ENCODE measurements around the gene CTCFL.

CTCFL gene

DNA sequence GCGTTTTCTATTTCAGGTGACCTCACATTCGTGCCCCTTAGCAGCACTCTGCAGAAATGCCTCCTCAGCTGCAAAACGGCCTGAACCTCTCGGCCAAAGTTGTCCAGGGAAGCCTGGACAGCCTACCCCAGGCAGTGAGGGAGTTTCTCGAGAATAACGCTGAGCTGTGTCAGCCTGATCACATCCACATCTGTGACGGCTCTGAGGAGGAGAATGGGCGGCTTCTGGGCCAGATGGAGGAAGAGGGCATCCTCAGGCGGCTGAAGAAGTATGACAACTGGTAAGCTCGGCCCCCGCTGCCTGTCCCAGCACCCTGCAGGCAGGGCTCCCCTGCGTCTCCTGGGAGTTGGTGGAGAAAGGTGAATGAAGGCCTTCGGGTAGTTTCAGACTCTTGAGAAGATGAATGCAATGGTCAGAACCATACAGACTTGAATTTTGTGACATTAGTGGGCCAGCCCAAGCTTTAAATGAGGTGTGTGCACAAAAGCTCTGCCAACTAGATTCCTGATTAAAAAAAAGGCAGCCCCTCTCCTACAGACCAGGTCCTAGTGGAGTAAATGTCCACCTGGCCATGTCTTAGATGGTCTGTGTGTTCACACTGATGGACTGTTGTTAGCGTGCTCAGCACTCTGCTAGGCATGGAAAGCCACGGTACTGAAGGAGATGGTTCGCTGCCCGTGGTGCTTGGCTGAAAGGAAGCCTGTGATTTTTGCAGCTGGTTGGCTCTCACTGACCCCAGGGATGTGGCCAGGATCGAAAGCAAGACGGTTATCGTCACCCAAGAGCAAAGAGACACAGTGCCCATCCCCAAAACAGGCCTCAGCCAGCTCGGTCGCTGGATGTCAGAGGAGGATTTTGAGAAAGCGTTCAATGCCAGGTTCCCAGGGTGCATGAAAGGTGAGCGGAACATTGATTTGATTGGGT lies 36.7 kb upstream of the CTCFL start:
- TF ChIP-seq, protein P1, sequence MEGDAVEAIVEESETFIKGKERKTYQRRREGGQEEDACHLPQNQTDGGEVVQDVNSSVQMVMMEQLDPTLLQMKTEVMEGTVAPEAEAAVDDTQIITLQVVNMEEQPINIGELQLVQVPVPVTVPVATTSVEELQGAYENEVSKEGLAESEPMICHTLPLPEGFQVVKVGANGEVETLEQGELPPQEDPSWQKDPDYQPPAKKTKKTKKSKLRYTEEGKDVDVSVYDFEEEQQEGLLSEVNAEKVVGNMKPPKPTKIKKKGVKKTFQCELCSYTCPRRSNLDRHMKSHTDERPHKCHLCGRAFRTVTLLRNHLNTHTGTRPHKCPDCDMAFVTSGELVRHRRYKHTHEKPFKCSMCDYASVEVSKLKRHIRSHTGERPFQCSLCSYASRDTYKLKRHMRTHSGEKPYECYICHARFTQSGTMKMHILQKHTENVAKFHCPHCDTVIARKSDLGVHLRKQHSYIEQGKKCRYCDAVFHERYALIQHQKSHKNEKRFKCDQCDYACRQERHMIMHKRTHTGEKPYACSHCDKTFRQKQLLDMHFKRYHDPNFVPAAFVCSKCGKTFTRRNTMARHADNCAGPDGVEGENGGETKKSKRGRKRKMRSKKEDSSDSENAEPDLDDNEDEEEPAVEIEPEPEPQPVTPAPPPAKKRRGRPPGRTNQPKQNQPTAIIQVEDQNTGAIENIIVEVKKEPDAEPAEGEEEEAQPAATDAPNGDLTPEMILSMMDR (IDR thresholded peaks at IDR 0.05; ENCODE audit: borderline replicate concordance, extremely low read depth, low read length, poor library complexity, severe bottlenecking): no peak
- Histone ChIP-seq H2AFZ (ENCODE audit: low read depth, low read length) (no peak overlapping the region), H3K4me3 (ENCODE audit: low read depth in 1 of 2, low read length in 2 of 2) (no peak overlapping the region), H3K27ac (ENCODE audit: low read length) (no peak overlapping the region), H3K4me1 (ENCODE audit: insufficient read depth, low read length) (no peaks in the 10 kb centered on the region), H3K79me2 (ENCODE audit: insufficient read depth, low read length) (no peaks in the 10 kb centered on the region), H3K4me2 (ENCODE audit: insufficient read depth, low read length) (no peak overlapping the region), H3K9ac (ENCODE audit: low read depth, low read length) (no peak overlapping the region), H3K27me3 (ENCODE audit: insufficient read depth, low read length, poor library complexity) (peaks cover 20% of the 10 kb centered on the region), H3K36me3 (ENCODE audit: insufficient read depth, low read length) (no peaks in the 10 kb centered on the region), H4K20me1 (ENCODE audit: insufficient read depth, low read length) (no peaks in the 10 kb centered on the region), H3K9me3 (ENCODE audit: insufficient read depth, low read length, severe bottlenecking) (no peaks in the 10 kb centered on the region)
- ATAC-seq (ENCODE audit: insufficient read depth, low read depth) (no peak), DNase-seq (no peak)

DNA sequence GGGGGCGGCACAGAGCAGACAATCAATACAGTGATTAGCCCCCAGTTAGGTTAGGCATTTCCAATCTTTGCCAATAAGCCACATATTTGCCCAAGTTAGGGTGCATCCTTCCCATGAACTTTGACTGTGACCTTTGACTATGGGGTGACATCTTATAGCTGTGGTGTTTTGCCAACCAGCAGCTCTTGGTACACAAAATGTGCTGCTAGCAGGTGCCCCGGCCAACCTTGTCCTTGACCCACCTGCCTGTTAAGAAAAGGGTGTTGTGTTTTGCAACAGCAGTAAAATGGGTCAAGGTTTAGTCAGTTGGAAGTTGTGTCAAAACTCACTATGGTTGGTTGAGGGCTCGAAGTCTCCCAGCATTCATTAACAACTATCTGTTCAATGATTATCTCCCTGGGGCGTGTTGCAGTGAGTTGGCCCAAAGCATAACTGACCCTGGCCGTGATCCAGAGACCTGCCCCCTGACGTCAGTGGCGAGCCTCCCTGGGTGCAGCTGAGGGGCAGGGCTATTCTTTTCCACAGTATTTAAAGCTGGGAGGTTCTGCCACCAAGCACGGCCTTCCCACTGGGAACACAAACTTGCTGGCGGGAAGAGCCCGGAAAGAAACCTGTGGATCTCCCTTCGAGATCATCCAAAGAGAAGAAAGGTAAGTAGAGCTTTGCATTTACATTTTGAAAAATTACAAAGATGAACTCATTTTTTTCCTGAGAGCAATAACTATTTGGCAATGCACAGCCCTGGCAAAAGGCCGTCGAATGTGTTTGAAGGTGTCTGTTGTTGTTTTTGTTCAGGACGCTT lies 35.8 kb upstream of the CTCFL start, which contains the start of gene PCK1:
PCK1 (plus strand) TSS at position 557 of the 802 bp plus-strand sequence. CDS start 302 bp downstream, outside the sequence.
- DNase-seq: no peak

DNA sequence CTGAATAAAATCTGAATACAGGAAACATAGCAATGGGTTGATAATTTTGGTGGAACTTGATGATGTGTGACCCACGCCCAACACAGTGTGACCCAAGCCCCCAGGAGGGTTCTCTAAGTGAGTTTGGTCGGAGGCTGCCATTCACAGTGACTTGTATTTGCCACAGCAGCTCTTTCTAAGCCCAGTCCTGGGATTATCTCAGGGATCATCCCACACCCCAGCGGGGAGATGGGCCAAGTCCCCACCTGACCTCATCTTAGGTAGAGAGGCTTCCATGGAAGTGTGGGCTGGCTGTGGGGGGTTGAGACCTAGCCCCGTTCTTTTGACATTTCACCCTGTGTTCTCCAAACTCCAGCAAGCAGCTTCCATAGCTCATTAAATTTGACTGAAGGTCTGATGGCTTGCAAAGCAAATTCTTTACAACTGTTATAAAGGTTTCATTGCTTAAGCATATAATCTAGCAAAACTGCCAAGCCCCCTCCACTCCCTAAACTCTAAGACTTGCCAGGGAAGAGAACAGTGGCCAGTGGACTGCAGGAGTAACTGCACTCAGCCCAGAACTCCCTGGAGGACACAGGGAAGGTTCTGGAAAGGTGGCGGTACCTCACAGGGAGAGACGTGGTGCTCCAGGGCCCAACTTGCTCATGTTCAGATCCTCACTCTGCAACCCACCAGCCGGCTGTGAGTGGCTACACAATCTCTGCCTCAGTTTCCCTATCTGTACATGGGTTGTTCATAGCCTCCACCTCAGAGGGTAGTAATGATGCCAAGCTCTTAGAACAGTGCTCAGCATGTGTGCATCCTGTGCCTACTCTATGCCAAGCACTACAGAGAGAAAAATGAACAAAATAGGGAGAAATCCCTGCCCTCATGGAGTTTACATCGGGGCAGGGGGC lies 35.0 kb upstream of the CTCFL start:
- no peaks in the 10 kb centered on the region for H3K9me3 ChIP-seq (ENCODE audit: insufficient read depth, low read length, severe bottlenecking)
- peaks cover 19% of the 10 kb centered on the region for H3K27me3 ChIP-seq (ENCODE audit: insufficient read depth, low read length, poor library complexity)
- no peak overlapping the region for H3K4me2 ChIP-seq (ENCODE audit: insufficient read depth, low read length)
- H3K79me2 ChIP-seq (ENCODE audit: insufficient read depth, low read length): no peaks in the 10 kb centered on the region
- no peak overlapping the region for H3K9ac ChIP-seq (ENCODE audit: low read depth, low read length)
- H3K27ac ChIP-seq (ENCODE audit: low read length): no peak overlapping the region
- H3K4me1 ChIP-seq (ENCODE audit: insufficient read depth, low read length): no peaks in the 10 kb centered on the region
- no peak overlapping the region for H2AFZ ChIP-seq (ENCODE audit: low read depth, low read length)
- no peak for DNase-seq
- H4K20me1 ChIP-seq (ENCODE audit: insufficient read depth, low read length): no peaks in the 10 kb centered on the region
- no peak overlapping the region for H3K4me3 ChIP-seq (ENCODE audit: low read depth in 1 of 2, low read length in 2 of 2)
- no peak for ATAC-seq (ENCODE audit: insufficient read depth, low read depth)
- TF ChIP-seq EZH2 (IDR thresholded peaks at IDR 0.05; ENCODE audit: borderline replicate concordance, low read depth, low read length, severe bottlenecking): no peak
- TF ChIP-seq, protein P1 (IDR thresholded peaks at IDR 0.05; ENCODE audit: borderline replicate concordance, extremely low read depth, low read length, poor library complexity, severe bottlenecking): no peak
- no peaks in the 10 kb centered on the region for H3K36me3 ChIP-seq (ENCODE audit: insufficient read depth, low read length)

More for the DNA sequence above, 35.8 kb upstream of the CTCFL start, which contains the start of gene PCK1:
- H3K4me3 ChIP-seq (ENCODE audit: low read depth in 1 of 2, low read length in 2 of 2): no peak within 1 kb of the TSS
- H3K9ac ChIP-seq (ENCODE audit: low read depth, low read length): no peak within 1 kb of the TSS
- no peaks in the 10 kb centered on the region for H3K79me2 ChIP-seq (ENCODE audit: insufficient read depth, low read length)
- no peak within 1 kb of the TSS for H3K27ac ChIP-seq (ENCODE audit: low read length)
- H4K20me1 ChIP-seq (ENCODE audit: insufficient read depth, low read length): no peaks in the 10 kb centered on the region
- no peaks in the 10 kb centered on the region for H3K4me1 ChIP-seq (ENCODE audit: insufficient read depth, low read length)
- no peaks in the 10 kb centered on the region for H3K9me3 ChIP-seq (ENCODE audit: insufficient read depth, low read length, severe bottlenecking)
- no peak for ATAC-seq (ENCODE audit: insufficient read depth, low read depth)
- no peak within 1 kb of the TSS for H2AFZ ChIP-seq (ENCODE audit: low read depth, low read length)
- no peaks in the 10 kb centered on the region for H3K36me3 ChIP-seq (ENCODE audit: insufficient read depth, low read length)
- no peak within 1 kb of the TSS for H3K4me2 ChIP-seq (ENCODE audit: insufficient read depth, low read length)
- TF ChIP-seq, protein P1 (IDR thresholded peaks at IDR 0.05; ENCODE audit: borderline replicate concordance, extremely low read depth, low read length, poor library complexity, severe bottlenecking): no peak
- no peak for TF ChIP-seq EZH2 (IDR thresholded peaks at IDR 0.05; ENCODE audit: borderline replicate concordance, low read depth, low read length, severe bottlenecking)
- peaks cover 20% of the 10 kb centered on the region for H3K27me3 ChIP-seq (ENCODE audit: insufficient read depth, low read length, poor library complexity)

Measured in DND-41 (cell line).